HepG2 (cell line): ENCODE data around the gene RASSF4. TPM values are rescaled to one million over a fixed set of nuclear protein-coding genes. Genes with fewer than 3 reads are reported as not detected.
A peak's percentile ranks its signal among the peaks of the same experiment; 100 is the strongest.

Source experiments
- KDM2A ChIP-seq: sonication (generic); formaldehyde crosslinking; IDR thresholded peaks from 2 replicates; pipeline ENCODE4 v1.4.0; 2020; ENCODE audit warnings: low read depth, missing genetic modification reagents, borderline replicate concordance
- MEIS1 ChIP-seq: sonication (generic); formaldehyde crosslinking; IDR thresholded peaks from 2 replicates; pipeline ENCODE4 v1.9.0; 2021; ENCODE audit warnings: mild to moderate bottlenecking, missing genetic modification reagents, moderate library complexity, borderline replicate concordance
- MLLT10 ChIP-seq: sonication (generic); formaldehyde crosslinking; IDR thresholded peaks from 2 replicates; pipeline ENCODE4 v1.4.0; 2020; ENCODE audit warnings: missing genetic modification reagents
- PHF21A ChIP-seq: sonication (generic); formaldehyde crosslinking; IDR thresholded peaks from 2 replicates; pipeline ENCODE4 v1.5.0; 2020; ENCODE audit warnings: mild to moderate bottlenecking, missing genetic modification reagents
- ZBTB3 ChIP-seq: sonication (generic); formaldehyde crosslinking; IDR thresholded peaks from 2 replicates; pipeline ENCODE4 v1.4.0; 2020; ENCODE audit warnings: low read depth, mild to moderate bottlenecking, moderate library complexity, missing genetic modification reagents, borderline replicate concordance
- ZNF235 ChIP-seq: sonication (generic); formaldehyde crosslinking; IDR thresholded peaks from 2 replicates; pipeline ENCODE4 v1.8.1; 2023; ENCODE audit warnings: mild to moderate bottlenecking, missing genetic modification reagents, borderline replicate concordance
- ZNF292 ChIP-seq: sonication (generic); formaldehyde crosslinking; IDR thresholded peaks from 2 replicates; pipeline ENCODE4 v1.8.1; 2022; ENCODE audit warnings: mild to moderate bottlenecking, low read depth, missing genetic modification reagents, borderline replicate concordance
- polyA plus RNA-seq, 8 experiments: library from polyadenylated mRNA; depleted of rRNA in 3 of 8; stranded (reverse) in 7 of 8; unstranded in 1 of 8; fragments of >200 nt; fragmentation: Illumina TruSeq in 4 of 8; extraction: Trizol in 4 of 8; gene quantifications; 2 replicates each; pipeline versions ENCODE4 v1.2.1 to v1.2.3, GENCODE V29; 2011 to 2016; ENCODE audit warnings: low read depth in 4 of 8, missing spikeins in 1 of 8, mixed read lengths in 1 of 8; ENCODE audit not compliant: insufficient read depth in 1 of 8
- total RNA-seq, 5 experiments: library from RNA; depleted of rRNA; stranded (reverse); fragments of >200 nt; fragmentation: Illumina TruSeq; extraction: Trizol; gene quantifications; 2 replicates each; pipeline ENCODE4 v1.2.3, GENCODE V29; 2016; ENCODE audit warnings: low read depth in 1 of 5
- TF ChIP-seq, protein P1 (sequence below): sonication (generic); formaldehyde crosslinking; IDR thresholded peaks from one replicate; pipeline ENCODE4 v1.5.1; 2020; ENCODE audit warnings: mild to moderate bottlenecking, missing genetic modification reagents; ENCODE audit errors: not compliant biosample characterization
- TF ChIP-seq, protein P2 (sequence below): IDR thresholded peaks from 2 replicates; pipeline ENCODE4 v1.6.1; 2016; ENCODE audit warnings: low read depth
- TF ChIP-seq, protein P3 (sequence below): IDR thresholded peaks from 2 replicates; pipeline ENCODE4 v1.6.1; 2016; ENCODE audit warnings: missing compliant biosample characterization, missing genetic modification reagents, borderline replicate concordance
- TF ChIP-seq, protein P4 (sequence below): sonication (generic); formaldehyde crosslinking; conservative IDR thresholded peaks from 2 replicates; pipeline ENCODE4 v1.8.1; 2023; ENCODE audit warnings: missing genetic modification reagents
- TF ChIP-seq, protein P5 (sequence below): sonication (generic); formaldehyde crosslinking; IDR thresholded peaks from 2 replicates; pipeline ENCODE4 v1.5.1; 2020; ENCODE audit warnings: missing genetic modification reagents, mild to moderate bottlenecking, borderline replicate concordance

Gene RASSF4
- total and polyA plus RNA-seq, 2 of the 13 experiments (the other 11 are each of a cell fraction or from before 2014, with no cell fraction given): 34.0 to 51.7 TPM

DNA sequence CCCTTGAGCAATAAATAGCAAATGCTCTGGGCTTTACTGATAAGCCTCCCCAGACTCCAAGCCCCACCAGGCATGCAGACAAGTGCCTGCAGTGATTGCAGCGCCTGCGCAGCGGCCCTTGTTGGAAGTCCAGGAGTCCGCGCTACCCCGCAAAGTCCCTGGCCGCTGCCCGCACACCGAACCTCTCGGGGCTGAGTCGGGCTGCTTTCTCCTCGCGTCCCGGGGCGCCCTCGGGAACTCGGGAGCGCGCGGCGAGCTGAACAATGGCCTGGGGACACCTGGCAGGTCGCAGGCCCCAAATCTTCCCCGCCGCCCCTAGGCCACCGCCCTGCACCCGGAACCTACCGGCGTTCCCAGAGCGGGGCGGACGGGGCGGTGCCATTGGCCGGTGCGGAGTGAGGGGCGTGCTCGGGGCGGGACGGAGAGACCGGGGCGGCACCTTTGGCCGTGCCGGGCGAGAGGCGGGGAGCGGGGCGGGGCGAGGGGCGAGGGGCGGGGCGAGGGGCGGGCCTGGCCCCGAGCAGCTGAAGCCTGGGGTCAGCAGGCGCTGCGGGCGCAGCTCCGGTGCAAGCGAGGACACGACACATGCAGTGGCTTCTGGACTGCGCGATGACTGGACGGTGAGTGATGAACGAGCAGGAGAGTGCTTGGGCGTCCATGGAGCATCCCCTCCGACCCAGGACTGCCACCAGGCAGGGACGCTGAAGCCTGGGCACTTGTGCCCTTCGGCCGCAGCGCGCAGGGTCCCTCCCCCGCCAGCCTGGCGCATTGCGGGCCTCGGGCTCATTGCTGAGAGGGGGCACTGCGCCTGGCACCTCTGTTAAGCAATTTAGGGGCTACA, at the start of gene RASSF4 (continued):
- TF ChIP-seq, protein P1, sequence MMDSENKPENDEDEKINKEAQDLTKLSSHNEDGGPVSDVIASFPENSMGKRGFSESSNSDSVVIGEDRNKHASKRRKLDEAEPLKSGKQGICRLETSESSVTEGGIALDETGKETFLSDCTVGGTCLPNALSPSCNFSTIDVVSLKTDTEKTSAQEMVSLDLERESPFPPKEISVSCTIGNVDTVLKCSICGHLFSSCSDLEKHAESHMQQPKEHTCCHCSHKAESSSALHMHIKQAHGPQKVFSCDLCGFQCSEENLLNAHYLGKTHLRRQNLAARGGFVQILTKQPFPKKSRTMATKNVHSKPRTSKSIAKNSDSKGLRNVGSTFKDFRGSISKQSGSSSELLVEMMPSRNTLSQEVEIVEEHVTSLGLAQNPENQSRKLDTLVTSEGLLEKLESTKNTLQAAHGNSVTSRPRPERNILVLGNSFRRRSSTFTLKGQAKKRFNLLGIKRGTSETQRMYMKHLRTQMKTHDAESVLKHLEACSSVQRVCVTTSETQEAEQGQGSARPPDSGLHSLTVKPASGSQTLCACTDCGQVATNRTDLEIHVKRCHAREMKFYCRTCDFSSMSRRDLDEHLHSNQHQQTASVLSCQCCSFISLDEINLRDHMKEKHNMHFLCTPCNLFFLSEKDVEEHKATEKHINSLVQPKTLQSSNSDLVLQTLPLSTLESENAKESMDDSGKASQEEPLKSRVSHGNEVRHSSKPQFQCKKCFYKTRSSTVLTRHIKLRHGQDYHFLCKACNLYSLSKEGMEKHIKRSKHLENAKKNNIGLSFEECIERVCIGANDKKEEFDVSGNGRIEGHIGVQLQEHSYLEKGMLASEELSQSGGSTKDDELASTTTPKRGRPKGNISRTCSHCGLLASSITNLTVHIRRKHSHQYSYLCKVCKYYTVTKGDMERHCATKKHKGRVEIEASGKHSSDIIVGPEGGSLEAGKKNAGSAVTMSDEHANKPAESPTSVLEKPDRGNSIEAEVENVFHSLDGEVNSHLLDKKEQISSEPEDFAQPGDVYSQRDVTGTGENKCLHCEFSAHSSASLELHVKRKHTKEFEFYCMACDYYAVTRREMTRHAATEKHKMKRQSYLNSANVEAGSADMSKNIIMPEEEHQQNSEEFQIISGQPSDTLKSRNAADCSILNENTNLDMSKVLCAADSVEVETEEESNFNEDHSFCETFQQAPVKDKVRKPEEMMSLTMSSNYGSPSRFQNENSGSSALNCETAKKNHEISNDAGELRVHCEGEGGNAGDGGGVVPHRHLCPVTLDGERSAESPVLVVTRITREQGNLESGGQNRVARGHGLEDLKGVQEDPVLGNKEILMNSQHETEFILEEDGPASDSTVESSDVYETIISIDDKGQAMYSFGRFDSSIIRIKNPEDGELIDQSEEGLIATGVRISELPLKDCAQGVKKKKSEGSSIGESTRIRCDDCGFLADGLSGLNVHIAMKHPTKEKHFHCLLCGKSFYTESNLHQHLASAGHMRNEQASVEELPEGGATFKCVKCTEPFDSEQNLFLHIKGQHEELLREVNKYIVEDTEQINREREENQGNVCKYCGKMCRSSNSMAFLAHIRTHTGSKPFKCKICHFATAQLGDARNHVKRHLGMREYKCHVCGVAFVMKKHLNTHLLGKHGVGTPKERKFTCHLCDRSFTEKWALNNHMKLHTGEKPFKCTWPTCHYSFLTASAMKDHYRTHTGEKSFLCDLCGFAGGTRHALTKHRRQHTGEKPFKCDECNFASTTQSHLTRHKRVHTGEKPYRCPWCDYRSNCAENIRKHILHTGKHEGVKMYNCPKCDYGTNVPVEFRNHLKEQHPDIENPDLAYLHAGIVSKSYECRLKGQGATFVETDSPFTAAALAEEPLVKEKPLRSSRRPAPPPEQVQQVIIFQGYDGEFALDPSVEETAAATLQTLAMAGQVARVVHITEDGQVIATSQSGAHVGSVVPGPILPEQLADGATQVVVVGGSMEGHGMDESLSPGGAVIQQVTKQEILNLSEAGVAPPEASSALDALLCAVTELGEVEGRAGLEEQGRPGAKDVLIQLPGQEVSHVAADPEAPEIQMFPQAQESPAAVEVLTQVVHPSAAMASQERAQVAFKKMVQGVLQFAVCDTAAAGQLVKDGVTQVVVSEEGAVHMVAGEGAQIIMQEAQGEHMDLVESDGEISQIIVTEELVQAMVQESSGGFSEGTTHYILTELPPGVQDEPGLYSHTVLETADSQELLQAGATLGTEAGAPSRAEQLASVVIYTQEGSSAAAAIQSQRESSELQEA: peak; percentile 6
- TF ChIP-seq MLLT10 (CRISPR knock-in tag) (no peak), PHF21A (peak; percentile 86), ZNF235 (CRISPR knock-in tag) (0 out of 2 replicates have a peak, but pooled peaks have one; percentile 37), ZBTB3 (no peak), KDM2A (CRISPR knock-in tag) (peak; percentile 87; the same call in 1 of the 2 replicates), MEIS1 (CRISPR knock-in tag) (no peak), ZNF292 (CRISPR knock-in tag) (0 out of 2 replicates have a peak, but pooled peaks have one; percentile 46)
- TF ChIP-seq, protein P2, sequence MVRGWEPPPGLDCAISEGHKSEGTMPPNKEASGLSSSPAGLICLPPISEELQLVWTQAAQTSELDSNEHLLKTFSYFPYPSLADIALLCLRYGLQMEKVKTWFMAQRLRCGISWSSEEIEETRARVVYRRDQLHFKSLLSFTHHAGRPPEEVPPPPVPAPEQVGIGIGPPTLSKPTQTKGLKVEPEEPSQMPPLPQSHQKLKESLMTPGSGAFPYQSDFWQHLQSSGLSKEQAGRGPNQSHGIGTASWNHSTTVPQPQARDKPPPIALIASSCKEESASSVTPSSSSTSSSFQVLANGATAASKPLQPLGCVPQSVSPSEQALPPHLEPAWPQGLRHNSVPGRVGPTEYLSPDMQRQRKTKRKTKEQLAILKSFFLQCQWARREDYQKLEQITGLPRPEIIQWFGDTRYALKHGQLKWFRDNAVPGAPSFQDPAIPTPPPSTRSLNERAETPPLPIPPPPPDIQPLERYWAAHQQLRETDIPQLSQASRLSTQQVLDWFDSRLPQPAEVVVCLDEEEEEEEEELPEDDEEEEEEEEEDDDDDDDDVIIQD (CRISPR knock-in tag): peak; percentile 60; the same call in 1 of the 2 replicates
- TF ChIP-seq, protein P3, sequence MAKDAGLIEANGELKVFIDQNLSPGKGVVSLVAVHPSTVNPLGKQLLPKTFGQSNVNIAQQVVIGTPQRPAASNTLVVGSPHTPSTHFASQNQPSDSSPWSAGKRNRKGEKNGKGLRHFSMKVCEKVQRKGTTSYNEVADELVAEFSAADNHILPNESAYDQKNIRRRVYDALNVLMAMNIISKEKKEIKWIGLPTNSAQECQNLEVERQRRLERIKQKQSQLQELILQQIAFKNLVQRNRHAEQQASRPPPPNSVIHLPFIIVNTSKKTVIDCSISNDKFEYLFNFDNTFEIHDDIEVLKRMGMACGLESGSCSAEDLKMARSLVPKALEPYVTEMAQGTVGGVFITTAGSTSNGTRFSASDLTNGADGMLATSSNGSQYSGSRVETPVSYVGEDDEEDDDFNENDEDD (CRISPR knock-in tag): peak; percentile 11; the same call in 1 of the 2 replicates
- TF ChIP-seq, protein P4, sequence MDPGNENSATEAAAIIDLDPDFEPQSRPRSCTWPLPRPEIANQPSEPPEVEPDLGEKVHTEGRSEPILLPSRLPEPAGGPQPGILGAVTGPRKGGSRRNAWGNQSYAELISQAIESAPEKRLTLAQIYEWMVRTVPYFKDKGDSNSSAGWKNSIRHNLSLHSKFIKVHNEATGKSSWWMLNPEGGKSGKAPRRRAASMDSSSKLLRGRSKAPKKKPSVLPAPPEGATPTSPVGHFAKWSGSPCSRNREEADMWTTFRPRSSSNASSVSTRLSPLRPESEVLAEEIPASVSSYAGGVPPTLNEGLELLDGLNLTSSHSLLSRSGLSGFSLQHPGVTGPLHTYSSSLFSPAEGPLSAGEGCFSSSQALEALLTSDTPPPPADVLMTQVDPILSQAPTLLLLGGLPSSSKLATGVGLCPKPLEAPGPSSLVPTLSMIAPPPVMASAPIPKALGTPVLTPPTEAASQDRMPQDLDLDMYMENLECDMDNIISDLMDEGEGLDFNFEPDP: no peak
- TF ChIP-seq, protein P5, sequence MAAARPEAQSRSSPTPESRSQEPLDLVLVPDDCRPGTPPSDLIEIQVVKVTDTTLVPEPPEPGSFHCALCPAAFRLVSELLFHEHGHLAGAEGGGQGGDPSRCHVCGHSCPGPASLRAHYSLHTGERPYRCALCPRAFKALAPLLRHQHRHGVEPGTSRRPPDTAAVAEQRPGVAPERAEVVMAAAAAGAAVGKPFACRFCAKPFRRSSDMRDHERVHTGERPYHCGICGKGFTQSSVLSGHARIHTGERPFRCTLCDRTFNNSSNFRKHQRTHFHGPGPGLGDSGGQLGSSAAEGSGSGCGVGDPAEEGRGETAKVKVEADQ (CRISPR knock-in tag): no peak; the same call in 1 of the 2 replicates
